ENCODE measurements around the gene BCL2L1.
"Not testable (repeated sequence)": the region's sequence is repeated elsewhere in the genome, so short reads cannot be mapped to it uniquely, and the experiment has no call there.

The BCL2L1 gene

GRCh38 chr20:31673943-31674463, 48.7 kb downstream of the BCL2L1 start:
- DNase-seq, result peak; percentile 16

- DNase-seq, result no peak
Observed at GRCh38 chr20:31673435-31673834, 49.2 kb downstream of the BCL2L1 start.

GRCh38 chr20:31671324-31671723, 51.3 kb downstream of the BCL2L1 start:
- no peak for DNase-seq

- DNase-seq, result no peak
Observed at GRCh38 chr20:31670371-31671228, 52.1 kb downstream of the BCL2L1 start.

GRCh38 chr20:31669876-31670275, 52.8 kb downstream of the BCL2L1 start:
- no peak for DNase-seq

- not testable (repeated sequence) for DNase-seq
Observed at GRCh38 chr20:31668944-31669343, 53.7 kb downstream of the BCL2L1 start.

- DNase-seq, result no peak
Observed at GRCh38 chr20:31667315-31668285, 55.1 kb downstream of the BCL2L1 start.

- peak; percentile 26 for DNase-seq
Observed at GRCh38 chr20:31666258-31667042, 56.2 kb downstream of the BCL2L1 start.

GRCh38 chr20:31665753-31666152, 56.9 kb downstream of the BCL2L1 start:
- no peak for DNase-seq

- DNase-seq, result no peak
Observed at GRCh38 chr20:31664696-31665354, 57.8 kb downstream of the BCL2L1 start.

- DNase-seq, result no peak
Observed at GRCh38 chr20:31663838-31664695, 58.6 kb downstream of the BCL2L1 start.

GRCh38 chr20:31663524-31663837, 59.2 kb downstream of the BCL2L1 start:
- no peak for DNase-seq

- DNase-seq, result no peak
Observed at GRCh38 chr20:31662372-31662854, 60.3 kb downstream of the BCL2L1 start.

GRCh38 chr20:31661625-31662371, 60.9 kb downstream of the BCL2L1 start:
- DNase-seq, result peak; percentile 91

GRCh38 chr20:31654534-31654933, 68.1 kb downstream of the BCL2L1 start:
- DNase-seq, result no peak

- no peak for DNase-seq
Observed at GRCh38 chr20:31653561-31653960, 69.1 kb downstream of the BCL2L1 start.

- DNase-seq, result no peak
Observed at GRCh38 chr20:31652917-31653396, 69.7 kb downstream of the BCL2L1 start.

GRCh38 chr20:31648104-31648503, 74.6 kb downstream of the BCL2L1 start:
- DNase-seq, result not testable (repeated sequence)

GRCh38 chr20:31644701-31645100, 78.0 kb downstream of the BCL2L1 start:
- DNase-seq, result no peak

GRCh38 chr20:31643522-31643921, 79.1 kb downstream of the BCL2L1 start:
- DNase-seq, result no peak

Data from CD4-positive, alpha-beta T cell treated with Interleukin-17A for 4 hours (primary cell).